ENCODE results near the gene SMAD3.

DNA sequence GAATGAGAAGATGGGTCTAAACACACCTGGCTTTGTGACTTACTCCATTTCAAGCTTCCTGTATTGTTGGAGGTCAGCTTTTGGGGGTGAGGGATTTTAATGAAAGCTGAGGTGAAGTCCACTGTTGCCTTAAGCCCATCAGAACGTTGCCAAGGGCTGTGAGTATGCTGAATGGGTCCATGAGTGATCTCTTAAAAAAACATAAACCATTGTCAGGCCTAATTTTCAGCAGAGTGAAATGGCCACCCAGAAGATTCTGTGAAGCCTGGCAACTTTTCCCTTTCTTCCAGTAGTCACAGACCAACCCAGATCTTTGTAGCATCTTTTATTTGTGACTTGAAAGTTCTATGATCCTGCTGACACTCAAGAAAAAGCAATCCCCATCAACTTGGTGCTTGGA is 87.0 kb downstream of the SMAD3 start:
- TF ChIP-seq, protein P1, sequence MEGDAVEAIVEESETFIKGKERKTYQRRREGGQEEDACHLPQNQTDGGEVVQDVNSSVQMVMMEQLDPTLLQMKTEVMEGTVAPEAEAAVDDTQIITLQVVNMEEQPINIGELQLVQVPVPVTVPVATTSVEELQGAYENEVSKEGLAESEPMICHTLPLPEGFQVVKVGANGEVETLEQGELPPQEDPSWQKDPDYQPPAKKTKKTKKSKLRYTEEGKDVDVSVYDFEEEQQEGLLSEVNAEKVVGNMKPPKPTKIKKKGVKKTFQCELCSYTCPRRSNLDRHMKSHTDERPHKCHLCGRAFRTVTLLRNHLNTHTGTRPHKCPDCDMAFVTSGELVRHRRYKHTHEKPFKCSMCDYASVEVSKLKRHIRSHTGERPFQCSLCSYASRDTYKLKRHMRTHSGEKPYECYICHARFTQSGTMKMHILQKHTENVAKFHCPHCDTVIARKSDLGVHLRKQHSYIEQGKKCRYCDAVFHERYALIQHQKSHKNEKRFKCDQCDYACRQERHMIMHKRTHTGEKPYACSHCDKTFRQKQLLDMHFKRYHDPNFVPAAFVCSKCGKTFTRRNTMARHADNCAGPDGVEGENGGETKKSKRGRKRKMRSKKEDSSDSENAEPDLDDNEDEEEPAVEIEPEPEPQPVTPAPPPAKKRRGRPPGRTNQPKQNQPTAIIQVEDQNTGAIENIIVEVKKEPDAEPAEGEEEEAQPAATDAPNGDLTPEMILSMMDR (IDR thresholded peaks at IDR 0.05), result no peak
- no peak for TF ChIP-seq POLR2A (IDR thresholded peaks at IDR 0.05)
